GM23338 (cell line): ENCODE measurements around the gene RAG1.

Source experiments
- CREB1 ChIP-seq: fragments of 250-450 bp; sonication (Bioruptor Pico); IDR thresholded peaks from 2 replicates; pipeline ENCODE4 v1.5.0; 2020; ENCODE audit warnings: low read depth, mild to moderate bottlenecking, moderate library complexity
- CTCF ChIP-seq, 2 experiments: fragments of 200-600 bp in 1 of 2; sonication (generic) in 1 of 2; conservative IDR thresholded peaks; 2 replicates each; pipeline versions ENCODE4 v1.5.1 to v1.6.1; 2016 to 2017; ENCODE audit warnings: antibody characterized with exemption in 2 of 2, low read depth in 2 of 2, mild to moderate bottlenecking in 2 of 2, moderate library complexity in 1 of 2
- EZH2 ChIP-seq: fragments of 200-600 bp; sonication (generic); IDR thresholded peaks from one replicate; pipeline ENCODE4 v1.8.0; 2017; ENCODE audit warnings: antibody characterized with exemption, mild to moderate bottlenecking, low read depth; ENCODE audit not compliant: unreplicated experiment
- EZH2phosphoT487 ChIP-seq: fragments of 200-600 bp; sonication (generic); IDR thresholded peaks from one replicate; pipeline ENCODE4 v1.8.1; 2018; ENCODE audit warnings: antibody characterized with exemption; ENCODE audit not compliant: unreplicated experiment
- JUNB ChIP-seq: IDR thresholded peaks from one replicate; pipeline ENCODE4 v1.6.1; 2016; ENCODE audit warnings: antibody characterized with exemption; ENCODE audit not compliant: unreplicated experiment
- POLR2AphosphoS5 ChIP-seq: IDR thresholded peaks from 2 replicates; pipeline ENCODE4 v1.6.1; 2016; ENCODE audit warnings: antibody characterized with exemption, low read depth
- REST ChIP-seq: IDR thresholded peaks from one replicate; pipeline ENCODE4 v1.6.1; 2018; ENCODE audit warnings: antibody characterized with exemption; ENCODE audit not compliant: unreplicated experiment
- STAT1 ChIP-seq: IDR thresholded peaks from one replicate; pipeline ENCODE4 v1.6.1; 2016; ENCODE audit warnings: antibody characterized with exemption; ENCODE audit not compliant: unreplicated experiment
- TF ChIP-seq, protein P1 (sequence below): fragments of 250-450 bp; sonication (Bioruptor Pico); IDR thresholded peaks from 2 replicates; pipeline ENCODE4 v1.5.0; 2020; ENCODE audit warnings: mild to moderate bottlenecking, moderate library complexity
- TF ChIP-seq, protein P2 (sequence below): IDR thresholded peaks from 2 replicates; pipeline ENCODE4 v1.6.1; 2016; ENCODE audit warnings: antibody characterized with exemption

DNA sequence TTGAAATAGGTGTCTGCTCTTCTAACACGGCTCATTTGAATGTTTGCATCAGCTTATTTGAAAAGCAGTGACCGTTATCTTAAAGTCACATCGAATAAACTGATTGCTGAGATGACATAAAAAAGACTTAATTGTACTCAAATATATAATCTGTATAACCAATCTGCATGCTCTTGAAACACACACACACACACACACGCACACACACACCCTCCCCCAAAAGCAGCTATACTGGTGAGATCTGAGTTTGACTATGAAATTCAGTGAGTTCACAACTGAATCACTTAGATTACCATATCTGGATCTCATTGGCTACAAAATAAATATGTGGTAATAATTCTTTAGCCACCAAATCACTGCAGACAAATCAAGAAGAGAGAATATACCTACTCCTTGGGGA is 22.7 kb downstream of the RAG1 start:
- TF ChIP-seq CTCF (conservative IDR thresholded peaks at IDR 0.05; ENCODE audit: low read depth in 2 of 2) = no peak
- TF ChIP-seq CREB1 = no peak
- no peak for TF ChIP-seq REST
- TF ChIP-seq JUNB = no peak
- TF ChIP-seq EZH2phosphoT487 = no peak
- TF ChIP-seq EZH2 = no peak
- TF ChIP-seq POLR2AphosphoS5 = no peak
- TF ChIP-seq, protein P1, sequence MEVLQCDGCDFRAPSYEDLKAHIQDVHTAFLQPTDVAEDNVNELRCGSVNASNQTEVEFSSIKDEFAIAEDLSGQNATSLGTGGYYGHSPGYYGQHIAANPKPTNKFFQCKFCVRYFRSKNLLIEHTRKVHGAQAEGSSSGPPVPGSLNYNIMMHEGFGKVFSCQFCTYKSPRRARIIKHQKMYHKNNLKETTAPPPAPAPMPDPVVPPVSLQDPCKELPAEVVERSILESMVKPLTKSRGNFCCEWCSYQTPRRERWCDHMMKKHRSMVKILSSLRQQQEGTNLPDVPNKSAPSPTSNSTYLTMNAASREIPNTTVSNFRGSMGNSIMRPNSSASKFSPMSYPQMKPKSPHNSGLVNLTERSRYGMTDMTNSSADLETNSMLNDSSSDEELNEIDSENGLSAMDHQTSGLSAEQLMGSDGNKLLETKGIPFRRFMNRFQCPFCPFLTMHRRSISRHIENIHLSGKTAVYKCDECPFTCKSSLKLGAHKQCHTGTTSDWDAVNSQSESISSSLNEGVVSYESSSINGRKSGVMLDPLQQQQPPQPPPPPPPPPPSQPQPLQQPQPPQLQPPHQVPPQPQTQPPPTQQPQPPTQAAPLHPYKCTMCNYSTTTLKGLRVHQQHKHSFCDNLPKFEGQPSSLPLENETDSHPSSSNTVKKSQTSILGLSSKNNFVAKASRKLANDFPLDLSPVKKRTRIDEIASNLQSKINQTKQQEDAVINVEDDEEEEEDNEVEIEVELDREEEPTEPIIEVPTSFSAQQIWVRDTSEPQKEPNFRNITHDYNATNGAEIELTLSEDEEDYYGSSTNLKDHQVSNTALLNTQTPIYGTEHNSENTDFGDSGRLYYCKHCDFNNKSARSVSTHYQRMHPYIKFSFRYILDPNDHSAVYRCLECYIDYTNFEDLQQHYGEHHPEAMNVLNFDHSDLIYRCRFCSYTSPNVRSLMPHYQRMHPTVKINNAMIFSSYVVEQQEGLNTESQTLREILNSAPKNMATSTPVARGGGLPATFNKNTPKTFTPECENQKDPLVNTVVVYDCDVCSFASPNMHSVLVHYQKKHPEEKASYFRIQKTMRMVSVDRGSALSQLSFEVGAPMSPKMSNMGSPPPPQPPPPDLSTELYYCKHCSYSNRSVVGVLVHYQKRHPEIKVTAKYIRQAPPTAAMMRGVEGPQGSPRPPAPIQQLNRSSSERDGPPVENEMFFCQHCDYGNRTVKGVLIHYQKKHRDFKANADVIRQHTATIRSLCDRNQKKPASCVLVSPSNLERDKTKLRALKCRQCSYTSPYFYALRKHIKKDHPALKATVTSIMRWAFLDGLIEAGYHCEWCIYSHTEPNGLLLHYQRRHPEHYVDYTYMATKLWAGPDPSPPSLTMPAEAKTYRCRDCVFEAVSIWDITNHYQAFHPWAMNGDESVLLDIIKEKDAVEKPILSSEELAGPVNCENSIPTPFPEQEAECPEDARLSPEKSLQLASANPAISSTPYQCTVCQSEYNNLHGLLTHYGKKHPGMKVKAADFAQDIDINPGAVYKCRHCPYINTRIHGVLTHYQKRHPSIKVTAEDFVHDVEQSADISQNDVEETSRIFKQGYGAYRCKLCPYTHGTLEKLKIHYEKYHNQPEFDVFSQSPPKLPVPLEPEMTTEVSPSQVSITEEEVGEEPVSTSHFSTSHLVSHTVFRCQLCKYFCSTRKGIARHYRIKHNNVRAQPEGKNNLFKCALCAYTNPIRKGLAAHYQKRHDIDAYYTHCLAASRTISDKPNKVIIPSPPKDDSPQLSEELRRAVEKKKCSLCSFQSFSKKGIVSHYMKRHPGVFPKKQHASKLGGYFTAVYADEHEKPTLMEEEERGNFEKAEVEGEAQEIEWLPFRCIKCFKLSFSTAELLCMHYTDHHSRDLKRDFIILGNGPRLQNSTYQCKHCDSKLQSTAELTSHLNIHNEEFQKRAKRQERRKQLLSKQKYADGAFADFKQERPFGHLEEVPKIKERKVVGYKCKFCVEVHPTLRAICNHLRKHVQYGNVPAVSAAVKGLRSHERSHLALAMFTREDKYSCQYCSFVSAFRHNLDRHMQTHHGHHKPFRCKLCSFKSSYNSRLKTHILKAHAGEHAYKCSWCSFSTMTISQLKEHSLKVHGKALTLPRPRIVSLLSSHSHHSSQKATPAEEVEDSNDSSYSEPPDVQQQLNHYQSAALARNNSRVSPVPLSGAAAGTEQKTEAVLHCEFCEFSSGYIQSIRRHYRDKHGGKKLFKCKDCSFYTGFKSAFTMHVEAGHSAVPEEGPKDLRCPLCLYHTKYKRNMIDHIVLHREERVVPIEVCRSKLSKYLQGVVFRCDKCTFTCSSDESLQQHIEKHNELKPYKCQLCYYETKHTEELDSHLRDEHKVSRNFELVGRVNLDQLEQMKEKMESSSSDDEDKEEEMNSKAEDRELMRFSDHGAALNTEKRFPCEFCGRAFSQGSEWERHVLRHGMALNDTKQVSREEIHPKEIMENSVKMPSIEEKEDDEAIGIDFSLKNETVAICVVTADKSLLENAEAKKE (CRISPR knock-in tag) = no peak
- TF ChIP-seq STAT1 = no peak
- TF ChIP-seq, protein P2, sequence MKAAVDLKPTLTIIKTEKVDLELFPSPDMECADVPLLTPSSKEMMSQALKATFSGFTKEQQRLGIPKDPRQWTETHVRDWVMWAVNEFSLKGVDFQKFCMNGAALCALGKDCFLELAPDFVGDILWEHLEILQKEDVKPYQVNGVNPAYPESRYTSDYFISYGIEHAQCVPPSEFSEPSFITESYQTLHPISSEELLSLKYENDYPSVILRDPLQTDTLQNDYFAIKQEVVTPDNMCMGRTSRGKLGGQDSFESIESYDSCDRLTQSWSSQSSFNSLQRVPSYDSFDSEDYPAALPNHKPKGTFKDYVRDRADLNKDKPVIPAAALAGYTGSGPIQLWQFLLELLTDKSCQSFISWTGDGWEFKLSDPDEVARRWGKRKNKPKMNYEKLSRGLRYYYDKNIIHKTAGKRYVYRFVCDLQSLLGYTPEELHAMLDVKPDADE = no peak
